Activated T-cell treated with anti-CD3 and anti-CD28 coated beads, Interleukin-2, amount 50 U/mL, for 24 hours (primary cell): ENCODE data around the gene RAD17.
"Not testable (repeated sequence)": the region's sequence is repeated elsewhere in the genome, so short reads cannot be mapped to it uniquely, and the experiment has no call there.

Experiments used
- DNase-seq: peaks from one replicate; pipeline ENCODE4 v3.0.0-alpha.2; 2020
- H3K27ac Mint-ChIP-seq: 2 replicates; pipeline ENCODE4 v1.8.0; 2020; ENCODE audit warnings: mild to moderate bottlenecking, mixed read lengths
- H3K27me3 Mint-ChIP-seq: 2 replicates; pipeline ENCODE4 v1.8.0; 2020; ENCODE audit warnings: mixed read lengths
- H3K36me3 Mint-ChIP-seq: 2 replicates; pipeline ENCODE4 v1.8.0; 2020; ENCODE audit warnings: low read depth, mixed read lengths
- H3K4me1 Mint-ChIP-seq: 2 replicates; pipeline ENCODE4 v1.8.0; 2020; ENCODE audit warnings: low read depth, mixed read lengths
- H3K4me3 Mint-ChIP-seq: 2 replicates; pipeline ENCODE4 v1.8.0; 2020; ENCODE audit warnings: mild to moderate bottlenecking, moderate library complexity, mixed read lengths
- H3K9me3 Mint-ChIP-seq: 2 replicates; pipeline ENCODE4 v1.8.0; 2020; ENCODE audit warnings: mixed read lengths

The RAD17 gene, protein sequence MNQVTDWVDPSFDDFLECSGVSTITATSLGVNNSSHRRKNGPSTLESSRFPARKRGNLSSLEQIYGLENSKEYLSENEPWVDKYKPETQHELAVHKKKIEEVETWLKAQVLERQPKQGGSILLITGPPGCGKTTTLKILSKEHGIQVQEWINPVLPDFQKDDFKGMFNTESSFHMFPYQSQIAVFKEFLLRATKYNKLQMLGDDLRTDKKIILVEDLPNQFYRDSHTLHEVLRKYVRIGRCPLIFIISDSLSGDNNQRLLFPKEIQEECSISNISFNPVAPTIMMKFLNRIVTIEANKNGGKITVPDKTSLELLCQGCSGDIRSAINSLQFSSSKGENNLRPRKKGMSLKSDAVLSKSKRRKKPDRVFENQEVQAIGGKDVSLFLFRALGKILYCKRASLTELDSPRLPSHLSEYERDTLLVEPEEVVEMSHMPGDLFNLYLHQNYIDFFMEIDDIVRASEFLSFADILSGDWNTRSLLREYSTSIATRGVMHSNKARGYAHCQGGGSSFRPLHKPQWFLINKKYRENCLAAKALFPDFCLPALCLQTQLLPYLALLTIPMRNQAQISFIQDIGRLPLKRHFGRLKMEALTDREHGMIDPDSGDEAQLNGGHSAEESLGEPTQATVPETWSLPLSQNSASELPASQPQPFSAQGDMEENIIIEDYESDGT

DNA sequence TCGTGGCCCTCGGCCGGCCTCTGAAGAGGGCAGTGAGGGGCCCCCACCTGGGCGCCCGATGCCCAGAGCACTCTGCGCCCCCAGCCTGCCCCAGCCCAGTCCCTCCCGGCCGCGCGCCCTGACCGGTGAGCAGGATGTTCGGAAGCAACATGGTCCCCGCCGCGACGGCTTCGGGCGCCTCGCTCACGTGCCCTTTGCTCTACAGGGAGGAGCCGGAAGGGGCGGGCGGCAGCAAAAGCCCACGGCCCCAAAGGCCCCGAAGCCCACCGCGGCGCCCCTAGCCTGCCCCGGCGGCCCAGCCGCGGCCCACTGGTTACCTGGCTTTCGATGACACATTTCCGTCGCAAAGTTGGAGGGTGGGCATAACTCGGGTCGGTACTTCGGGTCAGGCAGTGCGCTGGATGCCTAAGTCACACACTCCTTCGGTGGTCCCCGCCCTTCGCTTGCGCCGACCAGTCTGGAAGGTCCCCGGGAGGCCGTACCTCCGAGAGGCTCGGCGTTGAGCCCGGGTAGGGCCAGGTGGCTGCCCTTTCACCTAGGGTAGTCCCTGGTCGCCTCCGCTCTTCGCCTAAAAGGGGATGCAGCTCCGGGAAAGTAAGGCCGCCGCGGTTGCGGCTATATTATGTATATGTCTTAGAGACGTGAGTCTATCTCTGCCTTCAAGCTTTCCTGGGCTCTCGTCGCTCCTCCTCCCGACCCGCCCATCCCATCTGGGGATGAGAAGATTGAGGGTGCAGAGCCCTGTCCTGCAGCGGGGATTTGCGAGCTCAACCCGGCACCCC, at the start of gene RAD17, which contains the start of the genes AK6 and TAF9:
TSS of gene RAD17 (plus strand) at position 479 of the 782 bp plus-strand sequence. CDS start 2,391 bp downstream, outside the sequence.
TSS of gene AK6 (minus strand) at position 181 of the 782 bp plus-strand sequence. CDS start at position 151, 30 bp downstream.
TSS of gene TAF9 (minus strand) at position 181 of the 782 bp plus-strand sequence. CDS start 3,783 bp downstream, outside the sequence.
- H3K4me1 Mint-ChIP-seq: peaks cover 57% of the 10 kb centered on the region
- no peaks in the 10 kb centered on the region for H3K9me3 Mint-ChIP-seq
- no peaks in the 10 kb centered on the region for H3K27me3 Mint-ChIP-seq
- H3K27ac Mint-ChIP-seq: peak within 1 kb of the TSS; percentile 98
- H3K4me3 Mint-ChIP-seq: peak within 1 kb of the TSS; percentile 96
- peaks cover 69% of the 10 kb centered on the region for H3K36me3 Mint-ChIP-seq
- peak; percentile 97 for DNase-seq

DNA sequence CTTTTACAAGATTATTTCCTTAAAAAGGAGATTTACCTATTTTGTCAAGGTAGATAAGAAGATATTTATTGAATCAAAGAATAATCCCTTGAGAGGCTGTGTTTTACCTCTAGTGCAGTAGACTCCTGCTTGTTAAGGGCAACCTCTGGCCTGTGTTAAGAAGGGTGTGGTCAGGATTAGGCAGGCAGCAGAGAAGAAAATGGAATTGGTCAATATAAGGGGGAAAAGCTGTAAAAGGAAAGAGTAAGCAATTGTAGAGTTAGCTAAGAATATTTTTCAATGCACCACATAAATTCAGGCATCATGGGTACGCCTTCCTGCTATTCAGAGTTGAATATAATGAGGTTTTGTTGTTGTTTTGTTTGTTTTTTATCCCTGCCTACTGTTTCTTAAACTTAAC, 43.3 kb upstream of the RAD17 start:
- Mint-ChIP-seq H3K9me3 (no peaks in the 10 kb centered on the region), H3K27ac (no peak overlapping the region), H3K4me1 (no peaks in the 10 kb centered on the region), H3K4me3 (no peak overlapping the region), H3K36me3 (peaks cover 4% of the 10 kb centered on the region), H3K27me3 (no peaks in the 10 kb centered on the region)
- DNase-seq: no peak

DNA sequence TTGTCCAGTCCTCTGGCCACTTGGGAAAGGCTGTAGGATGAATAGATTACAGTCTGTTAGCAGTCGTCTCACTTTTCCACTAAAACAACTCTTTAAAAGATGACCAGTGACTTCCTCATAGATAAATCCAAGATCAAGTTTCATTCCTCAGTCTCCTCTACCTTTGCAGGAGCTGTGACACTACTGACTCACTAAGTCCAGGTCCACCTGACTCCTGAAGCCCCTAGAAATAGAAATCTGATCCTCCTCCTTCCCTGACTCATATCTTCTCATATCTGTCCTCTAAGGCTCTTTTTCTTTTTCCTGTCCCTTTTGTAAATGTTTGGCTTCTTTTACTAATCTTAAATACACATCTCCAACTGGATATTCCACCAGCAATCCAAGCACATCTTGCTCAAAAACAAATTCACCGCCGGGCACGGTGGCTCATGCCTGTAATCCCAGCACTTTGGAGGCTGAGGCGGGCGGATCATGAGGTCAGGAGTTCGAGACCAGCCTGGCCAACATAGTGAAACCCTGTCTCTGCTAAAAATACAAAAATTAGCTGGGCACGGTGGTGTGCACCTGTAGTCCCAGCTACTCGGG, 39.6 kb upstream of the RAD17 start:
- Mint-ChIP-seq H3K4me1 (peaks cover 18% of the 10 kb centered on the region), H3K4me3 (no peak overlapping the region), H3K27me3 (no peaks in the 10 kb centered on the region), H3K9me3 (peaks cover 2% of the 10 kb centered on the region), H3K27ac (no peak overlapping the region), H3K36me3 (peaks cover 4% of the 10 kb centered on the region)
- no peak for DNase-seq

DNA sequence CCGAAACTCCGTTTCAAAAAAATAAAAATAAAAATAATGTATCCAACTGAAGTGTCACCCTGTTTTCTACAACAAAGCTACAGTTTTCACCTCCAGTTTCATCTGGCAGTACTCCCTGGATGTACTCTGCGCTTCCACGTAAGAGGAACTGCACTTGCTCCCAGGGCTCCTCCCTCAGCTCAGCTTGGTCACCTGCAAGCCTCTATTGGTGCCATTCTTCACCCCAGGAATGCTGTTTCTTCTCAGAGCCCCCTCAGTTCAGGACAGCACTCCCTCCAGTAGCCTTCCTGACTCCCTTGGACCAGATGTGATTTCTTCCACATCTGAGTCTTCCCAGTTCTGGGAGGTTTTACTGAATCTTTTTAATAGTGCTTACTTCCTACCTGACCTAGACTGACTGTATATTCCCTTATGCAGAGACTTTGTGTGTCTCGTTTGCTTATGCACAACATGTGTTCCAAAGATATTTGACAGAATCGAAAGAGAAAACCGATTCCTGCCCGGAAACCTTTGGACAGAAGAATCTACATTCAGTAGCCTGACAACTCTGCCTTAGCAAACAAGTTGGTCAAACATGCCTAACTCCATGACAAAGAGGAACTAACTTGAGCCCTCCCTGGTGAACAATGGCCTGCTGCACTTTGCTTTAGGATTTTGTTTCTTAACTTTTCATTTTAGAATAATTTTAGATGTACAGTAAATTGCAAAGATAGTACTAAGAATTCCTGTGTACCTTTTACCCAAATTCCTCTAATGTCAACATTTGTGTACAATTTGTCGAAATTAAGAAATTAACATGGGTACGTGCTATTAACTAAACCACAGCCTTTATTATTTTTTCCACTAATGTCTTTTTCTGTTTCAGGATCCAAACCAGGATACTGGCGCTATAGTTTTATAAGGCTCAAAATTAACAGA, 37.8 kb upstream of the RAD17 start:
- Mint-ChIP-seq H3K4me1 (peaks cover 20% of the 10 kb centered on the region), H3K36me3 (peaks cover 4% of the 10 kb centered on the region), H3K4me3 (peak overlapping the region; percentile 86), H3K9me3 (peaks cover 2% of the 10 kb centered on the region), H3K27ac (peak overlapping the region; percentile 95), H3K27me3 (no peaks in the 10 kb centered on the region)
- no peak for DNase-seq

DNA sequence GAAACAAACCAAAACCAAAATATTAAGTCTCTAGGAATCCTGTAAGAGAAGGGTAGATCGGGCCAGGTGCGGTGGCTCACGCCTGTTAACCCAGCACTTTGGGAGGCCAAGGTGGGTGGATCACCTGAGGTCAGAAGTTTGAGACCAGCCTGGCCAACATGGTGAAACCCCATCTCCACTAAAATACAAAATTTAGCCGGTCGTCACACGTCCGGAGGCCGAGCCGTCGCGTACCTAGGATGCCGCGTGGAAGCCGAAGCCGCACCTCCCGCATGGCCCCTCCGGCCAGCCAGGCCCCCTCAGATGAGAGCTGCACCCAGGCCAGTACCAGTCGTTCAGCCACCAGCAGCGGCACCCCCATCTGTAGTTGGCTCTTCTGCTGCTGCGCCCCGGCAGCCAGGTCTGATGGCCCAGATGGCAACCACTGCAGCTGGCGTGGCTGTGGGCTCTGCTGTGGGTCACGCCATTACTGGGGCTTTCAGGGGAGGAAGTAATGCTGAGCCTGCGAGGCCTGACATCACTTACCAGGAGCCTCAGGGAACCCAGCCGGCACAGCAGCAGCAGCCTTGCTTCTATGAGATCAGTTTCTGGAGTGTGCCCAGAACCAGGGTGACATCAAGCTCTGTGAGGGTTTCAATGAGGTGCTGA, 35.8 kb upstream of the RAD17 start:
- peaks cover 20% of the 10 kb centered on the region for H3K4me1 Mint-ChIP-seq
- not testable (repeated sequence) for DNase-seq, H3K27me3 Mint-ChIP-seq, H3K27ac Mint-ChIP-seq, H3K4me3 Mint-ChIP-seq, H3K36me3 Mint-ChIP-seq, H3K9me3 Mint-ChIP-seq

DNA sequence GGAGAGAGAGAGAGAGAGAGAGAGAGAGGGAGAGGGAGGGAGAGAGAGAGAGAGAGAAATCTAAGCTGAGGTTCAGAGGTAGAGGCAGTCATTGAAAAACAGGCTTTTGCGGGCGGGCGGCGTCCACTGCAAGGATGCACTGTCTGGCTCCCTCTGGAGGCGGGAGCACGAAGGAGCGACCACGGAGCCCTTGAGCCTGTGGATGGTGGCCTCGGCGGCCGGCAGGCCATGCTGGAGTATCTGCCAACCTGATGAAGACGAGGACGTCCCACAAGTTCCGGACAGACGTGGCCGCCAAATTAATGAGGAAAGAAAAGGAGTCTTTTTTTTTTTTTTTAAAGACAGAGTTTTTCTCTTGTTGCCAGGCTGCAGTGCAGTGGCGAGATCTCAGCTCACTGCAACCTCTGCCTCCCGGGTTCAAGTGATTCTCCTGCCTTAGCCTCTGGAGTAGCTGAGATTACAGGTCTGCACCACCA, 34.8 kb upstream of the RAD17 start:
- Mint-ChIP-seq H3K36me3 (peaks cover 4% of the 10 kb centered on the region), H3K27me3 (no peaks in the 10 kb centered on the region), H3K9me3 (peaks cover 2% of the 10 kb centered on the region), H3K4me3 (no peak overlapping the region), H3K27ac (peak overlapping the region; percentile 69), H3K4me1 (peaks cover 20% of the 10 kb centered on the region)
- DNase-seq: peak; percentile 80

DNA sequence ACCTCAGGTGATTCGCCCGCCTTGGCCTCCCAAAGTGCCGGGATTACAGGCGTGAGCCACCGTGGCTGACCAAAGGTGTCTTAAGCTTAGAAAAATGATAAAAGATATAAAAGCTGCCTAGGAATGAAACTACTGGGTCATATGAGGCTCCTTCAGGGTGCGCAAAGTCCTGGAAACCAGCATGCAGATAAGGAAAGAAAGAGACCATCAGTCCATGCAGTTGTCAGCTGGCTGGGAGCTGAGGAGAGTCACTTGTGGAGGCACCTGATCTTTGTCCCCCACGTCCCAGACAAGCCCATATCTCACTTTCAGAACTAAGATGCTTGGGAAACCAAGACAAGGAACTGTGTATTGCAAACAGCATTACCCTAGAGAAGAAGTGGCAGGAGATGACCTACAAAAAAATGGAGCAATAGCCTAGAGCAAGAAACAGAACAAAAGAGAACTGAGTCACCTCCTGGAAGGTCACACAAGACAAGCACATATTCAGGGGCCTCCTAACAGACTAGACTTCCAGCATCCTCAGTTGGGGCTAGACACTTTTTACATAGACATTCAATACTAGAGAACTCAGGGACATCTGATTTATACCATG, 34.2 kb upstream of the RAD17 start:
- Mint-ChIP-seq H3K4me3 (no peak overlapping the region), H3K4me1 (peaks cover 20% of the 10 kb centered on the region), H3K27ac (no peak overlapping the region), H3K36me3 (peaks cover 4% of the 10 kb centered on the region), H3K27me3 (no peaks in the 10 kb centered on the region), H3K9me3 (peaks cover 2% of the 10 kb centered on the region)
- no peak for DNase-seq

DNA sequence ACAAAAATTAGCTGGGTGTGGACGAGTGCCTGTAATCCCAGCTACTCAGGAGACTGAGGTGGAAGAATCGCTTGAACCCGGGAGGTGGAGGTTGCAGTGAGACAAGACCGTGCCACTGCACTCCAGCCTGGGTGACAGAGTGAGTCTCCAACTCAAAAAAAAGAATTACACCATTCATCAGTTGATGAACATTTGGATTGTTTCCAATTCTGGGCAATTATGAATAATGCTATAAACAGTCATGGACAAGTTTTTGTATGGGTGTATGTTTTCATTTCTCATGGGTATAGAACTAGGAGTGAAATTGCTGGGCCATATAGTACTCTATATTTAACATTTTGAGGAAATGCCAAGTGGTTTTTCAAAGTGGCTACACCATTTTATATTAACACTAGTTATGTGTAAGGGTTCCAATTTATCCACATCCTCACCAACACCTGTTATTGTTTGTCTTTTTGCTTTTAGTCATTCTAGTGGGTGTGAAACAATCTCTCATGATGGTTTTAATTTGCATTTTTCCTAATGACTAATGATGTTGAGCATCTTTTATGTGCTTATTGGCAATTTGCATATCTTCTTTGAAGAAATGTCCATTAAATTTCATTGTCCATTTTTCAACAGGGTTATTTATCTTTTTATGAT, 28.0 kb upstream of the RAD17 start:
- no peak for DNase-seq
- Mint-ChIP-seq H3K4me1 (peaks cover 2% of the 10 kb centered on the region), H3K27ac (no peak overlapping the region), H3K27me3 (no peaks in the 10 kb centered on the region), H3K4me3 (no peak overlapping the region), H3K9me3 (no peaks in the 10 kb centered on the region), H3K36me3 (no peaks in the 10 kb centered on the region)

DNA sequence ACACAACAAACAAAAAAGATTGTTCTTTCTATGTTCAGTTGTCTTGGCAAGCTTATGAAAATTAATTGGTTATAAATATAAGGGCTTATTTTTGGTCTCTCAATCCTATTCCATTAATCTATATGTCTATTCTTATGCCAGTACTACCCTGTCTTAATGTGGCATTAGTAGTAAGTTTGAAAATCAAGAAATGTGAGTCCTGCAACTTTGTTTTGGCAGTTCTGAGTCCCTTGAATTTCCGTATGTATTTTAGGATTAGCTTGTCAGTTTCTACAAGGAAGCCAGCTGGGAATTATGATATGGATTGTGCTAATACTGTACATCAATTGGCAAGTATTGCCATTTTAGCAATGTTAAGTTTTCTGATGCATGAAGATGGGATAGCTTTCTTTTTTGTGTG, 26.5 kb upstream of the RAD17 start:
- Mint-ChIP-seq H3K27ac (no peak overlapping the region), H3K27me3 (no peaks in the 10 kb centered on the region), H3K9me3 (no peaks in the 10 kb centered on the region), H3K36me3 (no peaks in the 10 kb centered on the region), H3K4me1 (peaks cover 2% of the 10 kb centered on the region), H3K4me3 (no peak overlapping the region)
- DNase-seq: no peak

DNA sequence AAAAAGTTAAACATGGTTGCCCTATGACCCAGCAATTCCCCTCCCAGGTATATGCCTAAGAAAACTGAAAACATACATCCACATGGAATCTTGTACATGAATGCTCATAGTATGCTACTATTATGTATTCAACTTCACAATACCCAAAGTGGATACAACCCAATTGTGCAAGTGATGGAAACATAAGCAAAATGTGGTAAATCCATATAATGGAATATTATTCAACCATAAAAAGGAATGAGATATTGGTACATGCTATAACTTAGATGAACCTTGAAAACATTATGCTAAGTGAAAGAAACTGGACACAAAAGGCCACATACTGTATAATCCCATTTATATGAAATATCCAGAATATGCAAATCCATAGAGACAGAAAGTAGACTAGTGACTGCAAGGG, 19.0 kb upstream of the RAD17 start:
- H3K27ac Mint-ChIP-seq: no peak overlapping the region
- no peaks in the 10 kb centered on the region for H3K9me3 Mint-ChIP-seq
- no peak for DNase-seq
- no peaks in the 10 kb centered on the region for H3K27me3 Mint-ChIP-seq
- no peak overlapping the region for H3K4me3 Mint-ChIP-seq
- peaks cover 2% of the 10 kb centered on the region for H3K4me1 Mint-ChIP-seq
- H3K36me3 Mint-ChIP-seq: peaks cover 58% of the 10 kb centered on the region

DNA sequence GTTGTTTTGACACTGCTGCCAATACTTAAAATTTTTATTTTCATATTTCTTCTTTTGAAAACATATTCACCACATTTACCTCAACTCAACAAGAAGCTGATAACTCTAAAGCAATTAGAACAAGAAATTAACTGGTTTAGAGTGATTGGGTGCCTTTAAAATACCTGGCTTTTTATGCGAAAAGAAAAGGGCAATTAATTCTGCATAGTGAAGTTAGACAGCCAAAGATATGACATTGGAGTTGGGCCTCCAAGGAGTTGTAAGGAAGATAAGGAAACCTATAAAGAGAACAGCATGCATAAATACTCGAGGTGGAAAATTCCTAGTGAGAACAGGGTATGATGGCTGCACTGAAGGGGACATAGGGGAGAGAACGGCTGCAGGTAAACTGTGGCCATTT, 9.9 kb upstream of the RAD17 start:
- H3K36me3 Mint-ChIP-seq: peaks cover 87% of the 10 kb centered on the region
- H3K27ac Mint-ChIP-seq: no peak overlapping the region
- peaks cover 20% of the 10 kb centered on the region for H3K4me1 Mint-ChIP-seq
- H3K4me3 Mint-ChIP-seq: no peak overlapping the region
- no peaks in the 10 kb centered on the region for H3K27me3 Mint-ChIP-seq
- no peak for DNase-seq
- no peaks in the 10 kb centered on the region for H3K9me3 Mint-ChIP-seq

DNA sequence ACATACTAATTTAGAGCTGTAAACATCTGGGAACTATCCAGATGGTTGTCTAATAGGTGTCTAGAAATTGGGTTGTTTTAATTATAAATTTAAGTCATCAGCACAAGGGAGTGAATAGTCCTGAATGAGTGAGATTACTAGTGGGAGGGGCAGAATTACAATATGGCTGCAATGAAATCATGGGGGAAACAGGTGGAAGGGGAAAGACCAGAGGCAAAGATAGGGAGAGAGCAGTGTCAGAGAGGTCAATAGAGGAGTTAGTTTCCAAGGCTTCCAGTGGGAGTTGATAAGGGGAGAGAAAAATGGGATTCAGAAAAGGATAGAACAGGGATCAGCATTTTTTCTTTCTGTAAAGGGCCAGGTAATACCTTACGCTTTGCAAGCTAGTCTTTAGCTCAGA, 9.2 kb upstream of the RAD17 start:
- no peak for DNase-seq
- Mint-ChIP-seq H3K27me3 (no peaks in the 10 kb centered on the region), H3K36me3 (peaks cover 87% of the 10 kb centered on the region), H3K9me3 (no peaks in the 10 kb centered on the region), H3K4me1 (peaks cover 28% of the 10 kb centered on the region), H3K4me3 (no peak overlapping the region), H3K27ac (no peak overlapping the region)
